Left renal cortex interstitium (tissue), 4 donors: ENCODE results near the gene KIF6. TPM values are rescaled to one million over a fixed set of nuclear protein-coding genes. Genes with fewer than 3 reads are reported as not detected.

Source experiments
- DNase-seq, 4 donors: peaks; one replicate each; pipeline ENCODE4 v3.0.0-alpha.2; 2013; ENCODE audit warnings: low read depth in 4 of 4, low spot score in 2 of 4, missing footprints in 1 of 4
- polyA plus RNA-seq, 4 donors: library from polyadenylated mRNA; unstranded; fragments of 120-200 nt; gene quantifications; one replicate each; pipeline ENCODE4 v1.2.1, GENCODE V29; 2013; ENCODE audit not compliant: insufficient read length in 4 of 4

The KIF6 gene
- polyA plus RNA-seq, 4 donors, result 2.9 to 4.7 (median 4.0) TPM

GRCh38 chr6:39400026-39400425 lies 325.2 kb downstream of the KIF6 start:
- no peak for DNase-seq

- DNase-seq, result no peak
Measured at GRCh38 chr6:39396854-39397253, 328.4 kb downstream of the KIF6 start.

GRCh38 chr6:39393075-39393474 lies 332.1 kb downstream of the KIF6 start:
- no peak for DNase-seq

- DNase-seq, result no peak
Measured at GRCh38 chr6:39391182-39391581, 334.0 kb downstream of the KIF6 start.

GRCh38 chr6:39389484-39389767 lies 335.8 kb downstream of the KIF6 start:
- DNase-seq, result no peak

- no peak for DNase-seq
Measured at GRCh38 chr6:39388606-39389483, 336.4 kb downstream of the KIF6 start.

GRCh38 chr6:39387785-39388184 lies 337.4 kb downstream of the KIF6 start:
- no peak for DNase-seq

- no peak for DNase-seq
Measured at GRCh38 chr6:39386487-39386886, 338.7 kb downstream of the KIF6 start.

GRCh38 chr6:39381550-39382140 lies 343.6 kb downstream of the KIF6 start:
- DNase-seq, result no peak

GRCh38 chr6:39380837-39381549 lies 344.2 kb downstream of the KIF6 start:
- DNase-seq, result no peak

- DNase-seq, result no peak
Measured at GRCh38 chr6:39378960-39379425, 346.2 kb downstream of the KIF6 start.

- DNase-seq, result no peak
Measured at GRCh38 chr6:39378175-39378959, 346.8 kb downstream of the KIF6 start.

GRCh38 chr6:39377539-39377950 lies 347.7 kb downstream of the KIF6 start:
- DNase-seq, result peak in 1 of 4 donors; percentile 75

GRCh38 chr6:39375405-39375804 lies 349.8 kb downstream of the KIF6 start:
- no peak for DNase-seq

GRCh38 chr6:39370390-39370789 lies 354.8 kb downstream of the KIF6 start:
- no peak for DNase-seq

GRCh38 chr6:39369987-39370386 lies 355.2 kb downstream of the KIF6 start:
- DNase-seq, result no peak

- no peak for DNase-seq
Measured at GRCh38 chr6:39367700-39368099, 357.5 kb downstream of the KIF6 start.

GRCh38 chr6:39366931-39367618 lies 358.1 kb downstream of the KIF6 start:
- no peak for DNase-seq

- no peak for DNase-seq
Measured at GRCh38 chr6:39365281-39366074, 359.7 kb downstream of the KIF6 start.
